ENCODE data around the gene MRTFA. TPM values are rescaled to one million over a fixed set of nuclear protein-coding genes. Genes with fewer than 3 reads are reported as not detected.
A peak's percentile ranks its signal among the peaks of the same experiment; 100 is the strongest.

Gene MRTFA
- total RNA-seq, 2 experiments from 2014 or later, result 47.7 to 66.9 TPM

- intact Hi-C loops (cut with micrococcal nuclease; ENCODE audit: unreplicated experiment), result no loop called here
- Histone ChIP-seq H3K9me3 (ENCODE audit: low read length) (no peaks in the 10 kb centered on the region), H3K36me3 (ENCODE audit: insufficient read depth, low read length) (peaks cover 27% of the 10 kb centered on the region; the same call in 1 of the 2 replicates), H3K9me2 (ENCODE audit: insufficient read depth, low read length) (no peaks in the 10 kb centered on the region), H3K4me1 (ENCODE audit: insufficient read depth, low read length, poor library complexity, severe bottlenecking) (peaks cover 46% of the 10 kb centered on the region), H3K27ac (ENCODE audit: low read depth, low read length, poor library complexity, severe bottlenecking) (peak overlapping the region; percentile 90), H2AFZ (ENCODE audit: low read length) (peak overlapping the region; percentile 97; the same call in 1 of the 2 replicates), H3K79me2 (ENCODE audit: insufficient read depth, low read depth, low read length) (peaks cover 60% of the 10 kb centered on the region), H3K4me2 (ENCODE audit: low read length) (peak overlapping the region; percentile 77), H3K4me3 (ENCODE audit: low read depth, low read length, poor library complexity, severe bottlenecking) (peak overlapping the region; percentile 82), H4K20me1 (ENCODE audit: insufficient read depth, low read length) (0 out of 2 replicates have a peak, but pooled peaks cover under 1% of the 10 kb centered on the region)
- TF ChIP-seq EZH2phosphoT487 (IDR thresholded peaks at IDR 0.05; ENCODE audit: borderline replicate concordance, low read depth, low read length) (no peak), CTCF (conservative IDR thresholded peaks at IDR 0.05; ENCODE audit: low read length) (peak; percentile 42; the same call in 1 of the 2 replicates)
- ChIA-PET CTCF (ENCODE audit: unreplicated experiment) (interaction anchor here (1.5 kb wide), 1 partner anchor 26 kb away, joined by 4 read pairs; no protein-coding TSS in a partner anchor), POLR2A (interaction anchor here (0.6 to 1.8 kb wide), 8 partner anchors 10 to 185 kb away, joined by 3 to 10 read pairs (median 4); no protein-coding TSS in a partner anchor)
- peak; percentile 53 for DNase-seq (ENCODE audit: low spot score)
- BruUV-seq (replicated peaks), result TSS peak; percentile 74
These were observed 174.1 kb downstream of the MRTFA start for GRCh38 chr22:40462195-40462984.

GRCh38 chr22:40453671-40454070 is 182.8 kb downstream of the MRTFA start:
- intact Hi-C loops (cut with micrococcal nuclease; ENCODE audit: unreplicated experiment), result no loop called here
- ChIA-PET CTCF (ENCODE audit: unreplicated experiment) (interaction anchor here (1.3 kb wide), 1 partner anchor 17 kb away, joined by 3 read pairs; no protein-coding TSS in a partner anchor), POLR2A (interaction anchor here (1.3 kb wide), 1 partner anchor 183 kb away, joined by 5 read pairs; the partner anchor contains the start of gene MRTFA)
- Histone ChIP-seq H2AFZ (ENCODE audit: low read length) (no peak overlapping the region), H4K20me1 (ENCODE audit: insufficient read depth, low read length) (no peaks in the 10 kb centered on the region), H3K4me3 (ENCODE audit: low read depth, low read length, poor library complexity, severe bottlenecking) (no peak overlapping the region), H3K9me2 (ENCODE audit: insufficient read depth, low read length) (no peaks in the 10 kb centered on the region), H3K79me2 (ENCODE audit: insufficient read depth, low read depth, low read length) (peaks cover 89% of the 10 kb centered on the region), H3K4me1 (ENCODE audit: insufficient read depth, low read length, poor library complexity, severe bottlenecking) (peaks cover 52% of the 10 kb centered on the region), H3K9me3 (ENCODE audit: low read length) (no peaks in the 10 kb centered on the region), H3K4me2 (ENCODE audit: low read length) (no peak overlapping the region; the same call in 1 of the 2 replicates), H3K27ac (ENCODE audit: low read depth, low read length, poor library complexity, severe bottlenecking) (no peak overlapping the region), H3K36me3 (ENCODE audit: insufficient read depth, low read length) (peaks cover 74% of the 10 kb centered on the region)
- DNase-seq (ENCODE audit: low spot score), result no peak
- BruUV-seq (replicated peaks), result no TSS peak
- TF ChIP-seq CTCF (conservative IDR thresholded peaks at IDR 0.05; ENCODE audit: low read length) (no peak), EZH2phosphoT487 (IDR thresholded peaks at IDR 0.05; ENCODE audit: borderline replicate concordance, low read depth, low read length) (no peak)
